K562 (cell line): ENCODE data around the gene ACOX1. TPM values are rescaled to one million over a fixed set of nuclear protein-coding genes. Genes with fewer than 3 reads are reported as not detected.

Source experiments
- CBFB ChIP-seq: sonication (generic); formaldehyde crosslinking; IDR thresholded peaks from 2 replicates; pipeline ENCODE4 v1.4.0; 2020; ENCODE audit warnings: mild to moderate bottlenecking, missing genetic modification reagents
- ELF1 ChIP-seq: fragments of 200-800 bp; sonication (Bioruptor generic); IDR thresholded peaks from 2 replicates; pipeline ENCODE4 v1.6.1; 2016; ENCODE audit warnings: missing genetic modification characterization, missing compliant biosample characterization
- FOXJ2 ChIP-seq: fragments of 200-800 bp; sonication (Bioruptor generic); IDR thresholded peaks from 2 replicates; pipeline ENCODE4 v1.6.1; 2016; ENCODE audit warnings: missing genetic modification characterization, missing compliant biosample characterization
- FOXK1 ChIP-seq: sonication (generic); formaldehyde crosslinking; IDR thresholded peaks from 2 replicates; pipeline ENCODE4 v1.8.0; 2022; ENCODE audit warnings: missing genetic modification reagents, mild to moderate bottlenecking, borderline replicate concordance
- GTF2A2 ChIP-seq: IDR thresholded peaks from 2 replicates; pipeline ENCODE4 v1.6.1; 2016; ENCODE audit warnings: mild to moderate bottlenecking, missing genetic modification characterization, missing compliant biosample characterization
- JUNB ChIP-seq: fragments of 450-650 bp; formaldehyde crosslinking; conservative IDR thresholded peaks from 2 replicates; pipeline ENCODE4 v1.4.0; 2020; ENCODE audit warnings: mild to moderate bottlenecking
- KAT8 ChIP-seq: fragments of 450-650 bp; IDR thresholded peaks from 2 replicates; pipeline ENCODE4 v1.6.1; 2016; ENCODE audit warnings: low read depth, mild to moderate bottlenecking
- KLF16 ChIP-seq: IDR thresholded peaks from 2 replicates; pipeline ENCODE4 v1.6.1; 2016; ENCODE audit warnings: antibody characterized with exemption
- PHTF2 ChIP-seq: fragments of 250-450 bp; sonication (Bioruptor Pico); IDR thresholded peaks from 2 replicates; pipeline ENCODE4 v1.5.0; 2021; ENCODE audit warnings: mild to moderate bottlenecking
- RFX7 ChIP-seq: fragments of 250-450 bp; sonication (Bioruptor Pico); IDR thresholded peaks from 2 replicates; pipeline ENCODE4 v1.5.1; 2021; ENCODE audit warnings: mild to moderate bottlenecking
- SLC30A9 ChIP-seq: fragments of 250-450 bp; sonication (Bioruptor Pico); IDR thresholded peaks from 2 replicates; pipeline ENCODE4 v1.8.0; 2022; ENCODE audit warnings: mild to moderate bottlenecking, moderate library complexity
- SMARCB1 ChIP-seq: IDR thresholded peaks from 2 replicates; pipeline ENCODE4 v1.6.1; 2011; ENCODE audit warnings: improper control_type of control experiment, low read depth; ENCODE audit not compliant: insufficient read length
- TCF7L2 ChIP-seq: fragments of 150-350 bp; IDR thresholded peaks from 2 replicates; pipeline ENCODE4 v1.6.1; 2016; ENCODE audit warnings: low read depth, mild to moderate bottlenecking, low read length, moderate library complexity
- ZC3H11A ChIP-seq: IDR thresholded peaks from 2 replicates; pipeline ENCODE4 v1.6.1; 2012; ENCODE audit warnings: low read depth, low read length, improper control_type of control experiment
- ZNF184 ChIP-seq: sonication (generic); formaldehyde crosslinking; IDR thresholded peaks from 2 replicates; pipeline ENCODE4 v1.5.0; 2020; ENCODE audit warnings: missing genetic modification reagents
- ZNF316 ChIP-seq: fragments of 450-650 bp; IDR thresholded peaks from 2 replicates; pipeline ENCODE4 v1.6.1; 2016
- ZNF507 ChIP-seq: conservative IDR thresholded peaks from 2 replicates; pipeline ENCODE4 v1.6.1; 2017; ENCODE audit warnings: missing genetic modification characterization, missing compliant biosample characterization
- ZNF551 ChIP-seq: fragments of 250-450 bp; sonication (Bioruptor Pico); IDR thresholded peaks from 2 replicates; pipeline ENCODE4 v1.5.0; 2021; ENCODE audit warnings: mild to moderate bottlenecking, moderate library complexity
- ZNF76 ChIP-seq: fragments of 250-450 bp; sonication (Bioruptor Pico); IDR thresholded peaks from 2 replicates; pipeline ENCODE4 v1.4.0; 2020; ENCODE audit warnings: mild to moderate bottlenecking, moderate library complexity, borderline replicate concordance
- polyA plus RNA-seq, 8 experiments: library from polyadenylated mRNA; depleted of rRNA in 4 of 8; stranded (reverse) in 5 of 8; unstranded in 3 of 8; fragments of >200 nt; fragmentation: Nextera tagmentation in 2 of 8; fragmentation: Illumina TruSeq in 1 of 8; extraction: Ambion mirVana in 2 of 8; extraction: Trizol in 1 of 8; gene quantifications; 2 replicates each; pipeline versions ENCODE4 v1.2.1 to v1.2.3, GENCODE V29; 2011 to 2014; ENCODE audit warnings: inconsistent platforms in 1 of 8, missing spikeins in 1 of 8
- total RNA-seq, 7 experiments: library from RNA; depleted of rRNA in 6 of 7; stranded (reverse); fragments of >200 nt in 6 of 7; fragmentation: Illumina TruSeq in 2 of 7; extraction: Trizol in 2 of 7; gene quantifications; 2 replicates each; pipeline versions ENCODE4 v1.2.1 to v1.2.3, GENCODE V29; 2011 to 2021; ENCODE audit warnings: low replicate concordance in 1 of 7
- TF ChIP-seq, protein P1 (sequence below): IDR thresholded peaks from 2 replicates; pipeline ENCODE4 v1.6.1; 2012; ENCODE audit warnings: low read depth, low read length, improper control_type of control experiment, borderline replicate concordance
- TF ChIP-seq, protein P2 (sequence below): fragments of 450-650 bp; formaldehyde crosslinking; IDR thresholded peaks from 2 replicates; pipeline ENCODE4 v1.4.0; 2020; ENCODE audit warnings: mild to moderate bottlenecking
- TF ChIP-seq, protein P3 (sequence below): conservative IDR thresholded peaks from 2 replicates; pipeline ENCODE4 v1.6.1; 2011; ENCODE audit warnings: low read depth, mild to moderate bottlenecking, low read length; ENCODE audit not compliant: control insufficient read depth
- TF ChIP-seq, protein P4 (sequence below): fragments of 450-650 bp; IDR thresholded peaks from 2 replicates; pipeline ENCODE4 v1.6.1; 2017; ENCODE audit warnings: mild to moderate bottlenecking, moderate library complexity
- TF ChIP-seq, protein P5 (sequence below): fragments of 250-450 bp; sonication (Bioruptor Pico); IDR thresholded peaks from 2 replicates; pipeline ENCODE4 v1.5.0; 2021

Gene ACOX1
- total and polyA plus RNA-seq, 9 of the 15 experiments (the other 6 are each of a cell fraction or from before 2014, with no cell fraction given) = 7.8 to 24.1 (median 14.5) TPM

DNA sequence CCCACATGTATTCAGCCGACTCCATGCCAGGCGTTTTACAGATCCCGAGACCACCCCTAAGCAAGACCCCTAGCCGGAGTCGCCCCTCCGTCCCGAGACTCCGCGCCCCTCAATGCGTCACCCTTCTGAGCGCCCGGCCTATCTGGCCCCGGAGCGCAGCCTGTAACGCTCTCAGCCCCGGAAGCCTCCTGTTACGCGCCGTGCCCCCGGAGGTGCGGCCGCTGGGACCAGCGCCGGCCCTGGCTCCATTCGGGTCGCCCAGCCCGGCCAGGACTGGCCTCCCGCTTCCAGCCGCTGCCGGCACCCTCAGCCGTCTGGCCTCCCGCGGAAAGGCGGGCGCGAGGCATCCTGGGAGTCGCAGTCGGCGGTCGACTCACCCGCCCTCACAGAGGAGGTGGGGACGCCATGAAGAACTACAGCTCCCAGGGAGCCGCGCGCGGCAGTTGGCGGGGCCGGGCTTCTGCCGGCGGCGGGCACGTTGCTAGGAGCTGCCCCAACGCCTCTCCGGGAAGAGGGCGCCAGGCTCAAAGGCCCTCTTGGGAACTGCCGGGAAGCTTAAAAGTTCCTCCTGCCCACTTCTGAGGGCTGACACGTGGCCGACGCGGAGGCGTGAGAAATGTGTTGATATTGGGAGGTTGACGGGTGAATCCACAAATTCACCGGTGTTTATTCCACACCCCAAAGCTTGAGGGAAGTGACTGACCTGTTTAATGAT lies 38.1 kb downstream of the ACOX1 start, which contains the start of gene FBF1 (continued):
- TF ChIP-seq ZC3H11A = no peak
- TF ChIP-seq FOXJ2 (tag) = no peak
- 0 out of 2 replicates have a peak, but pooled peaks have one; percentile 60 for TF ChIP-seq ZNF76
- no peak for TF ChIP-seq PHTF2
- TF ChIP-seq ZNF184 (CRISPR knock-in tag) = no peak
- 0 out of 2 replicates have a peak, but pooled peaks have one; percentile 21 for TF ChIP-seq ELF1
- TF ChIP-seq CBFB (CRISPR knock-in tag) = peak; percentile 86
- TF ChIP-seq, protein P1, sequence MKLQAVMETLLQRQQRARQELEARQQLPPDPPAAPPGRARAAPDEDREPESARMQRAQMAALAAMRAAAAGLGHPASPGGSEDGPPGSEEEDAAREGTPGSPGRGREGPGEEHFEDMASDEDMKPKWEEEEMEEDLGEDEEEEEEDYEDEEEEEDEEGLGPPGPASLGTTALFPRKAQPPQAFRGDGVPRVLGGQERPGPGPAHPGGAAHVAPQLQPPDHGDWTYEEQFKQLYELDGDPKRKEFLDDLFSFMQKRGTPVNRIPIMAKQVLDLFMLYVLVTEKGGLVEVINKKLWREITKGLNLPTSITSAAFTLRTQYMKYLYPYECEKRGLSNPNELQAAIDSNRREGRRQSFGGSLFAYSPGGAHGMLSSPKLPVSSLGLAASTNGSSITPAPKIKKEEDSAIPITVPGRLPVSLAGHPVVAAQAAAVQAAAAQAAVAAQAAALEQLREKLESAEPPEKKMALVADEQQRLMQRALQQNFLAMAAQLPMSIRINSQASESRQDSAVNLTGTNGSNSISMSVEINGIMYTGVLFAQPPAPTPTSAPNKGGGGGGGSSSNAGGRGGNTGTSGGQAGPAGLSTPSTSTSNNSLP = no peak; the same call in 1 of the 2 replicates
- no peak for TF ChIP-seq KAT8
- no peak; the same call in 1 of the 2 replicates for TF ChIP-seq KLF16
- TF ChIP-seq ZNF316 = no peak
- TF ChIP-seq GTF2A2 (tag) = no peak
- TF ChIP-seq, protein P2, sequence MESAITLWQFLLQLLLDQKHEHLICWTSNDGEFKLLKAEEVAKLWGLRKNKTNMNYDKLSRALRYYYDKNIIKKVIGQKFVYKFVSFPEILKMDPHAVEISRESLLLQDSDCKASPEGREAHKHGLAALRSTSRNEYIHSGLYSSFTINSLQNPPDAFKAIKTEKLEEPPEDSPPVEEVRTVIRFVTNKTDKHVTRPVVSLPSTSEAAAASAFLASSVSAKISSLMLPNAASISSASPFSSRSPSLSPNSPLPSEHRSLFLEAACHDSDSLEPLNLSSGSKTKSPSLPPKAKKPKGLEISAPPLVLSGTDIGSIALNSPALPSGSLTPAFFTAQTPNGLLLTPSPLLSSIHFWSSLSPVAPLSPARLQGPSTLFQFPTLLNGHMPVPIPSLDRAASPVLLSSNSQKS (CRISPR knock-in tag) = no peak
- TF ChIP-seq SMARCB1 = no peak
- no peak for TF ChIP-seq TCF7L2
- TF ChIP-seq ZNF507 (tag) = no peak
- TF ChIP-seq, protein P3, sequence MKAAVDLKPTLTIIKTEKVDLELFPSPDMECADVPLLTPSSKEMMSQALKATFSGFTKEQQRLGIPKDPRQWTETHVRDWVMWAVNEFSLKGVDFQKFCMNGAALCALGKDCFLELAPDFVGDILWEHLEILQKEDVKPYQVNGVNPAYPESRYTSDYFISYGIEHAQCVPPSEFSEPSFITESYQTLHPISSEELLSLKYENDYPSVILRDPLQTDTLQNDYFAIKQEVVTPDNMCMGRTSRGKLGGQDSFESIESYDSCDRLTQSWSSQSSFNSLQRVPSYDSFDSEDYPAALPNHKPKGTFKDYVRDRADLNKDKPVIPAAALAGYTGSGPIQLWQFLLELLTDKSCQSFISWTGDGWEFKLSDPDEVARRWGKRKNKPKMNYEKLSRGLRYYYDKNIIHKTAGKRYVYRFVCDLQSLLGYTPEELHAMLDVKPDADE = peak; percentile 94
- TF ChIP-seq SLC30A9 (CRISPR knock-in tag) = no peak
- no peak for TF ChIP-seq ZNF551 (CRISPR knock-in tag)
- no peak for TF ChIP-seq FOXK1
- TF ChIP-seq, protein P4, sequence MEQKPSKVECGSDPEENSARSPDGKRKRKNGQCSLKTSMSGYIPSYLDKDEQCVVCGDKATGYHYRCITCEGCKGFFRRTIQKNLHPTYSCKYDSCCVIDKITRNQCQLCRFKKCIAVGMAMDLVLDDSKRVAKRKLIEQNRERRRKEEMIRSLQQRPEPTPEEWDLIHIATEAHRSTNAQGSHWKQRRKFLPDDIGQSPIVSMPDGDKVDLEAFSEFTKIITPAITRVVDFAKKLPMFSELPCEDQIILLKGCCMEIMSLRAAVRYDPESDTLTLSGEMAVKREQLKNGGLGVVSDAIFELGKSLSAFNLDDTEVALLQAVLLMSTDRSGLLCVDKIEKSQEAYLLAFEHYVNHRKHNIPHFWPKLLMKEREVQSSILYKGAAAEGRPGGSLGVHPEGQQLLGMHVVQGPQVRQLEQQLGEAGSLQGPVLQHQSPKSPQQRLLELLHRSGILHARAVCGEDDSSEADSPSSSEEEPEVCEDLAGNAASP = no peak
- TF ChIP-seq, protein P5, sequence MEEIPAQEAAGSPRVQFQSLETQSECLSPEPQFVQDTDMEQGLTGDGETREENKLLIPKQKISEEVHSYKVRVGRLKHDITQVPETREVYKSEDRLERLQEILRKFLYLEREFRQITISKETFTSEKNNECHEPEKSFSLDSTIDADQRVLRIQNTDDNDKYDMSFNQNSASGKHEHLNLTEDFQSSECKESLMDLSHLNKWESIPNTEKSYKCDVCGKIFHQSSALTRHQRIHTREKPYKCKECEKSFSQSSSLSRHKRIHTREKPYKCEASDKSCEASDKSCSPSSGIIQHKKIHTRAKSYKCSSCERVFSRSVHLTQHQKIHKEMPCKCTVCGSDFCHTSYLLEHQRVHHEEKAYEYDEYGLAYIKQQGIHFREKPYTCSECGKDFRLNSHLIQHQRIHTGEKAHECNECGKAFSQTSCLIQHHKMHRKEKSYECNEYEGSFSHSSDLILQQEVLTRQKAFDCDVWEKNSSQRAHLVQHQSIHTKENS (CRISPR knock-in tag) = no peak
- TF ChIP-seq JUNB (CRISPR knock-in tag) = 0 out of 2 replicates have a peak, but pooled peaks have one; percentile 26
- no peak for TF ChIP-seq RFX7 (CRISPR knock-in tag)
